Activated CD4-positive, alpha-beta T cell treated with anti-CD3 and anti-CD28 coated beads, Interleukin-2, Interleukin-6, amounts not matched to agents 100 ng/mL and 50 ng/mL, durations not matched to agents 16 hours and 8 hours (primary cell): ENCODE data around the gene DGKG.

Experiments used
- DNase-seq: peaks from one replicate; pipeline ENCODE4 v3.0.0-alpha.2; 2020

Gene DGKG

DNA sequence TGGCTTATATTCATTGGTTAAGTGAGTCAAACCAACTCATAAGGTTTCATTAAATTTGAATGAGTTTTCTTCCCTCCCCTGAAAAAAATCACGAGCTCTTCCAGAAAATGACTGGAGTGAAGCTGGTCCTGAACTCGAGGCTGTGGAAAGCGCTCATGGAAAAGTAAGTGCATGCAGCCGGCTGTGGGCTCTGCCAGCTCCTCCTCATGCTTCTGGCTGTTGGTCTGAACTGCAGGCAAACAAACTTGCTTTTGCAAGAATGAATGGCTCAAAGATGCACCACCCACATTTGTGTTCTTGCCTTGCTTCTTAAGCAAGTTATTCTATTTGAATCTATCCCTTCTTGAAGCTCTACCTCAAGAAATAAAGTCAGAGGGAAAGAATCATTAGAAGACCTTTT, 259.3 kb downstream of the DGKG start:
- no peak for DNase-seq

DNA sequence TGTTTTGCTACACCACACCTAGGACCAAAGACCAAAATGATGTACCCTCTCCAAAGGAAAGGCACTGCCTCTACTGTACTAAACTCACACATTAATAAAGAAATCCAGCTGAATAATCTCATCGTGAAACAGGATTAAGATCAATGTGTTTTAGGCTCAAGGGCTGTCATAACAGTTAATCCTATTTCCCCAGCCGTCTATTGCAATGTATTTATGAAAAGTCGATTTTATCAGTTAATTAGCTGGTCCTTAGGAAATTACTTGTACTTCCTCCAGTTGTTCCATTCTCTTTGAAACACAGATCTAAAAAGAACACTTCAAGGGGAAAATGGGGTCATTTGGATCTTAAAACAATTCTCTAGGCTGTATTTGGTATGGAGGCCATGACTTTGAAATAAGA, 261.6 kb downstream of the DGKG start:
- no peak for DNase-seq

GRCh38 chr3:186099178-186099577, 262.9 kb downstream of the DGKG start:
- DNase-seq: no peak

DNA sequence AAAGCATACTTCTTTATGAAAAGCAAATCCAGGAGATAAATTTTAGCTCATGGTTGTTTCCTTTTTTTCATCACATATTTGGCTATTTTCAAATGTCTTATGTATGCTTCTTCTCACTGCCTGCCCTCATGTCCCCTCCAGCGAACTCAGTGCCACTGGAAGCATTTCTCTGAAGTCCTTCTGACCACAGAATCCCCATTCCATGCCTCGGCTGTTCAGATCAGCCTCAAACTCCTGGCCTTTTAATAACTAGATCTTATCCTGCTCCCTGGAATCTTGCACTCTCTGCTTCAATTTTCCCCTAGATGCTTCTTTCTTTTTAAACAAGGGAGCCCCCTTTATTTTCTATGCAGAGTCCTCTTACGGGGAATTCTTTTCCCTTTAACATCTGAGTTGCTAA, 263.3 kb downstream of the DGKG start:
- DNase-seq: no peak

DNA sequence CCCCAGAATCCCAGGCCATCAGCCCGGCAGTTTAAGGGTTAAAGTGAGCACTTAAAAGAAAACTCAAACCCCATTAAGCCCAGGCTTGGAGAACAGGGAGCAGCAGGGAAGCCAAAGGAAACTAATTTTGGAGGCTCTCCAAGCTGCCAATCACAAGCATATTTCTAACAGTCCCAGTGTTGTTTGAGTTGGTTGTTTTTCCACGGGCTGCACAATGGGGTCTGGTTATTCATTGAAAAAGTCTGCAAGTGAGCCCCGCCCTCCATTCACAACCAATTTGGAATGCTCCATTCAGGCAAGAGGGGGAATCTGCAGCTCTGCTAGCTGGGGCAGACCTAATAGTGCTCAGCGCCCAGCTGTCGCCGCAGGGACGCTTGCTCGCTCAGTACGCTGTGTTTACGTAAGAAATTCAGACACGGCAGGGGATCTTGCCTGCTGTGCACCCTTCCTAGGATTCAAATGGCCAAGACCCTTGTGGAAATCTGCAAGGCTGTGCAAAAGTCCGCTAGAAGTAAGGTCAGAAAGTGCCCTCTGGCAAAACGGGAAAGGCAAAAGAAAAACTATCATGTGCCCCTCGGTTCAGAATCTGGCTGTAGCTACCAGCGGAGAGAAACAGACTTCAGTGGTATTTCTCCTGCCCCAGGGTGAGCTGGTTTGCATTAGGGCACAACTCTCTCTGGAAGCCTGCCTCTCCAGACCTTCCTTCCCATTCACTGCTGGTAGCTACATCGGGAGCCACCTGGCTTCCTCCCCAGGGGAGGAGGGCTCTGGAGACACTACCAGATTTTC, 264.2 kb downstream of the DGKG start:
- DNase-seq: no peak

- no peak for DNase-seq
Measured at GRCh38 chr3:186097317-186097662, 264.7 kb downstream of the DGKG start.
